ENCODE data around the gene KDM5B.

KDM5B gene

DNA sequence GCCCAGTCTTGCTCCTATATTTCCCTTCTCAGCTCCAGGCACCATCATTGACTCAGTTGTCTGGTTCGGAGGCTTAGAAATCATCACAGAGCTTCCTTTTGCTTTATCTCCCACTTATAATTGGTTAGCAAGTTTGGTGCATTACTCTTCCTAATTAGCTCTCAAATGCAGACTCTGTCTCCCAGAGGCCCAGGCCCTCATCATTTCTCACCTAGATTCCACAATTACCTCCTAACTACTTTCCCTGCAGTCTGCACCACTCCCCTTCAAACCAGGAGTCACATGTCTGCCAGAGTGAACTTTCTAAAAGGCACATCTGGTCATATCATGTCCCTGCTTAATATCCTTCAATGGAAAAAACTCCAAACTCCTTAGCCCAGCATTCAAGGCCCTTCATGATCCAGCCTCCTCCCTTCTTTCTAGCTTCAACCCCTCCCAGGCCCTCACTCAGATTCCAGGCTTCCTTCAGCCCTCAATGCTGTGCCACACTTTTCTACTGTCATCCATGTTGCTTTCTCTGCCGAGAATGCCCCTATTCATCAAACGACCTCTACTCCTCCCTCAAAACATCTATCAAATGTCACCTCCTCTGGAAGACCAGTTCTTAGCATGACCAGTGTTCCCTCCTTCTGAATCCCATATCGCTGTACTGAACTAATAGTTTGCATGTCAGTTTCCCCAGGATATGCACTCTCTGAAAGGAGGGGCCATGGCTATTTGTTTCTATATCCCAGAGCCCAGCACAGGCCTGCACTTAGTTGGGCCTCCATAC is 128.6 kb downstream of the KDM5B start:
- Histone ChIP-seq H4K20me1 (ENCODE audit: insufficient read depth, low read length) (no peaks in the 10 kb centered on the region), H3K4me1 (ENCODE audit: low read length) (no peaks in the 10 kb centered on the region), H3K27me3 (replicated peaks; ENCODE audit: insufficient read depth, low read length) (peaks cover 27% of the 10 kb centered on the region), H3K79me2 (ENCODE audit: low read length) (no peaks in the 10 kb centered on the region), H3K27ac (ENCODE audit: low read length) (no peak overlapping the region), H3K36me3 (replicated peaks; ENCODE audit: insufficient read depth, low read length) (no peaks in the 10 kb centered on the region), H3K4me3 (ENCODE audit: low read length) (no peak overlapping the region), H3K4me2 (ENCODE audit: low read depth, low read length) (no peak overlapping the region), H3K9me3 (replicated peaks; ENCODE audit: insufficient read depth, low read length) (no peaks in the 10 kb centered on the region), H2AFZ (ENCODE audit: low read length) (no peak overlapping the region), H3F3A (ENCODE audit: insufficient read depth, low read length) (no peaks in the 10 kb centered on the region), H3K9me2 (replicated peaks; ENCODE audit: insufficient read depth, low read length) (no peaks in the 10 kb centered on the region), H3K9ac (ENCODE audit: low read length) (no peak overlapping the region)
- no peak for TF ChIP-seq EZH2phosphoT487 (IDR thresholded peaks at IDR 0.05; ENCODE audit: low read length)
- no peak for DNase-seq

DNA sequence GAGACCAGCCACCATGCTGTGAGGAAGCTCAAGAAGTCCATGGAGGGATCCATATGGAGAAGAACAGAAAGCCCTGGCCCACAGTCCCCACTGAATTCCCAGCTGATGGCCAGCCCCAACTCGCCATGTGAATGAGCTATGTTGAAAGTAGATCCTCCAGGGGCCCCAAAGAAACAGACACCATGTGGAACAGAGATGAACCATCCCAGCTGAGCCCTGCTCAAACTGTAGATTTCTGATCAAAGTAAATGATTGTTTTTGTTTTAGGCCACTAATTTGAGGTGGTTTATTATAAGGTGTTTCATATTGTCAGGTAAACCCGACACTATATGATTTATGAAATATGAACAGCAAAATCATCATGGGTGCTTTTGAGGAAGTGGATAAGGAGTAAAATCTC is 130.8 kb downstream of the KDM5B start:
- H3K4me1 ChIP-seq (ENCODE audit: low read length), result no peaks in the 10 kb centered on the region
- no peak overlapping the region for H3K9ac ChIP-seq (ENCODE audit: low read length)
- no peak for DNase-seq
- H3F3A ChIP-seq (ENCODE audit: insufficient read depth, low read length), result no peaks in the 10 kb centered on the region
- H3K36me3 ChIP-seq (replicated peaks; ENCODE audit: insufficient read depth, low read length), result no peaks in the 10 kb centered on the region
- no peaks in the 10 kb centered on the region for H4K20me1 ChIP-seq (ENCODE audit: insufficient read depth, low read length)
- no peak overlapping the region for H3K27ac ChIP-seq (ENCODE audit: low read length)
- no peaks in the 10 kb centered on the region for H3K9me2 ChIP-seq (replicated peaks; ENCODE audit: insufficient read depth, low read length)
- H3K9me3 ChIP-seq (replicated peaks; ENCODE audit: insufficient read depth, low read length), result no peaks in the 10 kb centered on the region
- H3K27me3 ChIP-seq (replicated peaks; ENCODE audit: insufficient read depth, low read length), result peaks cover 12% of the 10 kb centered on the region
- H3K4me3 ChIP-seq (ENCODE audit: low read length), result no peak overlapping the region
- TF ChIP-seq, protein P1, sequence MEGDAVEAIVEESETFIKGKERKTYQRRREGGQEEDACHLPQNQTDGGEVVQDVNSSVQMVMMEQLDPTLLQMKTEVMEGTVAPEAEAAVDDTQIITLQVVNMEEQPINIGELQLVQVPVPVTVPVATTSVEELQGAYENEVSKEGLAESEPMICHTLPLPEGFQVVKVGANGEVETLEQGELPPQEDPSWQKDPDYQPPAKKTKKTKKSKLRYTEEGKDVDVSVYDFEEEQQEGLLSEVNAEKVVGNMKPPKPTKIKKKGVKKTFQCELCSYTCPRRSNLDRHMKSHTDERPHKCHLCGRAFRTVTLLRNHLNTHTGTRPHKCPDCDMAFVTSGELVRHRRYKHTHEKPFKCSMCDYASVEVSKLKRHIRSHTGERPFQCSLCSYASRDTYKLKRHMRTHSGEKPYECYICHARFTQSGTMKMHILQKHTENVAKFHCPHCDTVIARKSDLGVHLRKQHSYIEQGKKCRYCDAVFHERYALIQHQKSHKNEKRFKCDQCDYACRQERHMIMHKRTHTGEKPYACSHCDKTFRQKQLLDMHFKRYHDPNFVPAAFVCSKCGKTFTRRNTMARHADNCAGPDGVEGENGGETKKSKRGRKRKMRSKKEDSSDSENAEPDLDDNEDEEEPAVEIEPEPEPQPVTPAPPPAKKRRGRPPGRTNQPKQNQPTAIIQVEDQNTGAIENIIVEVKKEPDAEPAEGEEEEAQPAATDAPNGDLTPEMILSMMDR (IDR thresholded peaks at IDR 0.05; ENCODE audit: low read length), result no peak
- TF ChIP-seq EZH2 (optimal IDR thresholded peaks at IDR 0.05; ENCODE audit: low read depth, low read length) (no peak), EZH2phosphoT487 (IDR thresholded peaks at IDR 0.05; ENCODE audit: low read length) (no peak)
- no peak overlapping the region for H2AFZ ChIP-seq (ENCODE audit: low read length)
- H3K4me2 ChIP-seq (ENCODE audit: low read depth, low read length), result no peak overlapping the region
- H3K79me2 ChIP-seq (ENCODE audit: low read length), result no peaks in the 10 kb centered on the region
